Activated naive CD8-positive, alpha-beta T cell treated with anti-CD3 and anti-CD28 coated beads, Interleukin-2, amount 10 ng/mL, durations not matched to agents 7 days and 5 days (primary cell): ENCODE data around the gene CHN2. TPM values are rescaled to one million over a fixed set of nuclear protein-coding genes. Genes with fewer than 3 reads are reported as not detected.
A peak's percentile ranks its signal among the peaks of the same experiment; 100 is the strongest.

Source experiments
- ATAC-seq: fragments of 150-1000 bp; cut with Tn5 transposase; one replicate; pipeline ENCODE4 v1.10.0; 2021; ENCODE audit warnings: low read depth, moderate library complexity
- POLR2A ChIA-PET: fragments of 350-600 bp; sonication (Branson Sonifier 250); formaldehyde crosslinking; loops from one replicate; lab custom pipeline; 2021; ENCODE audit warnings: antibody characterized with exemption; lab: Charles Lee
- DNase-seq: peaks from one replicate; pipeline ENCODE4 v3.0.0; 2021
- H3K27ac Mint-ChIP-seq: one replicate; pipeline ENCODE4 v1.8.0; 2022; ENCODE audit warnings: mild to moderate bottlenecking, mixed read lengths
- H3K27me3 Mint-ChIP-seq: one replicate; pipeline ENCODE4 v1.8.0; 2022; ENCODE audit warnings: mild to moderate bottlenecking, moderate library complexity, mixed read lengths
- H3K36me3 Mint-ChIP-seq: one replicate; pipeline ENCODE4 v1.8.0; 2021; ENCODE audit warnings: mild to moderate bottlenecking, mixed read lengths
- H3K4me1 Mint-ChIP-seq: one replicate; pipeline ENCODE4 v1.8.0; 2021; ENCODE audit warnings: mixed read lengths
- H3K4me3 Mint-ChIP-seq: one replicate; pipeline ENCODE4 v1.8.0; 2022; ENCODE audit warnings: mild to moderate bottlenecking, moderate library complexity, mixed read lengths
- H3K9me3 Mint-ChIP-seq: one replicate; pipeline ENCODE4 v1.8.0; 2021; ENCODE audit warnings: mixed read lengths
- total RNA-seq, 2 experiments: library from RNA; stranded (reverse); gene quantifications; one replicate each; pipeline ENCODE4 v1.2.3, GENCODE V29; 2021

Gene CHN2
- total RNA-seq, 2 experiments from 2014 or later = 6.5 to 7.2 TPM

DNA sequence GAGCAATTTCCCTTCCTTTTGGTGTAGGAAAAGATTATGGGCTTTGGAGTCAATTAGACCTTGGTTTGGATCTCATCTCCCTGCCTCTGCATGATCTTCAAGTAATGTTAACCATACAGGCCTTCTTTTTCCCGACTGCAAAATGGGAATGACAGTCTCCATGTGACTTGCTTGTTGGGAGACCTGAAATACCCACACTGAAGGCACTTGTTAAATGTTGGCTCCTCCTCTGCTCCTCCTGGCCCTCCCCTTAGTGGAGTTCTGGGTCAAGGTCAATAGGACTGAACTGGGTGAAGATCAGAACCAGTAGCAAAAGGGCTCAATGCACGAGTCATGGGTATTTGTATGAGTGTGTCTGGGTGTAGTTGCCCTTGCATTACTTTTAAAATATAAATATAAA, 189.7 kb downstream of the CHN2 start:
- Mint-ChIP-seq H3K4me1 (no peaks in the 10 kb centered on the region), H3K27me3 (peaks cover 8% of the 10 kb centered on the region), H3K4me3 (no peak overlapping the region), H3K9me3 (no peaks in the 10 kb centered on the region), H3K36me3 (no peaks in the 10 kb centered on the region), H3K27ac (no peak overlapping the region)
- POLR2A ChIA-PET = no interaction called here
- ATAC-seq (no peak), DNase-seq (no peak)

DNA sequence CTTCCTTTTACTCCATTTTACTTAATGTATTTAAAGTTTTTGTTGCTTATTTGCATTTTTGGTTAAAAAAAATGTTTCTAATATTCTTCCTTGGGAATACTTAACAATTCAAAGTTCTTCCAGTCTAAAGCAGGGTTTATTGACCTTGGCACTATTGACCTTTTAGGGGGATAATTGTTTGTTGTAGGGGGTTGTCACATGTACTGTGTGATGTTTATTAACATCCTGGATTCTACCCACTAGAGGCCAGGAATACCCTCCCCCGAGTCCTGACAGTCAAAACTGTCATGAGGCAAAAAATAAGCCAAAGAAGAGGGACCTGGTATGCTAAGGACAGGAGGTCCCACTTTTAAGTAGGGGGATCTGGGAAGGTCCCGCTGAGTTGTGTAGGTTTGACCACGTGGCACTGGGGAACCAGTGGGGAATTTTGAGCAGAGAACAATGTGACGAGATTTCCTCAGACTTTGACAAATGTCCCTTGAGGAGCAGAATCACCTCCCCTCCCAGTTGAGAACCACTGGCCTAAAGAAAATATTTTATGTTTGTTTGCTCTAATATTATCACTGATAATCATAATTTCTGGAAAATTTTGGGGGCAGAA, 190.7 kb downstream of the CHN2 start:
- no peak overlapping the region for H3K27ac Mint-ChIP-seq
- H3K4me3 Mint-ChIP-seq = no peak overlapping the region
- ATAC-seq (no peak), DNase-seq (no peak)
- H3K9me3 Mint-ChIP-seq = no peaks in the 10 kb centered on the region
- no peaks in the 10 kb centered on the region for H3K36me3 Mint-ChIP-seq
- H3K27me3 Mint-ChIP-seq = peaks cover 4% of the 10 kb centered on the region
- no peaks in the 10 kb centered on the region for H3K4me1 Mint-ChIP-seq
- POLR2A ChIA-PET = no interaction called here

DNA sequence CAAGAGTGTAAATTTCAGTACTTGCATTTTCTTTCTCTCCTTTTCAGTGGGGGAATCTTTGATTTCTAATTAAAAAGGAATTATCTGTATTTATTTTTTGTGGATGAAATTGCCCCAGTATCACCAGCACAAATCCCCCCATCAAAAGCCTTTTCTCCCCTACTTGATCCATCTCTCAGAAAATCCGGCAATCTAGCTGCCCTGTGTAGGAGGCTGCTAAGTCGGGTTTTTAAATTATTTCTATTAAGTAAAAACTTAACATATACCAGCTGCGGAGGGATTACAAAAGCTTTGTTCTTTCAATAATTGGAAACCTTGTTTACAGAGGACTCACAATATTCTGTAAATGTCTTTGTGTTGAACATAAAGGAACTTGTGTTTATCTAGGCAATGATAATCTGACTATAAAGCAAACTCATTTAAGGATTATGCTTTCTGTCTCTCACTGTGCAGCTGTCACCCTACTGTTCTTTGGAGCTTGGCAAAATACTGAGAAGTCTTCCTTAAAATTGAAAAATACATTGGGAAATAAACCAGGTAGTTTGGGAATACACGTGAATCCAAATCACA, 191.7 kb downstream of the CHN2 start:
- POLR2A ChIA-PET = no interaction called here
- Mint-ChIP-seq H3K27ac (no peak overlapping the region), H3K36me3 (no peaks in the 10 kb centered on the region), H3K9me3 (no peaks in the 10 kb centered on the region), H3K27me3 (no peaks in the 10 kb centered on the region), H3K4me1 (no peaks in the 10 kb centered on the region), H3K4me3 (no peak overlapping the region)
- no peak for DNase-seq
- ATAC-seq = no peak

DNA sequence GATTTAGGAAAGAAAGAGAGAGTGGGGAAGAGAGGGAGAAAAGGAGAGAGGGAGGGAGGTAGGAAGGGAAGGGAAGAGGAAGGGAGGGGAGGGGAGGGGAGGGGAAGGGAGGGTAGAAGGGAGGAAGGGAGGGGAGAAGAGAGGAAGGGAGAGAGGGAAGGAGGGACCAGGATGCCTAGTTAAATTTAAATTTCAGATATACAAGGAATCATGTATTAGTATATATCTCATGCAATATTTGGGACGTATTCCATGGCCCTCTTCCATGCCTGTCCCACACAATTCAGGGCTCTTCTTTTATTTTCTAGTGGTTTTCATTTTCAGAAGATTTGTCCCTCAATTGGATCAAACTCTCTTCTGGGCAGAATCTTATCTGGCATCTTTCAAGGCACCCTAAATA, 196.7 kb downstream of the CHN2 start:
- Mint-ChIP-seq H3K4me1 (no peaks in the 10 kb centered on the region), H3K36me3 (no peaks in the 10 kb centered on the region), H3K9me3 (no peaks in the 10 kb centered on the region), H3K27ac (no peak overlapping the region), H3K27me3 (peaks cover 14% of the 10 kb centered on the region), H3K4me3 (no peak overlapping the region)
- DNase-seq (no peak), ATAC-seq (no peak)
- POLR2A ChIA-PET = no interaction called here

DNA sequence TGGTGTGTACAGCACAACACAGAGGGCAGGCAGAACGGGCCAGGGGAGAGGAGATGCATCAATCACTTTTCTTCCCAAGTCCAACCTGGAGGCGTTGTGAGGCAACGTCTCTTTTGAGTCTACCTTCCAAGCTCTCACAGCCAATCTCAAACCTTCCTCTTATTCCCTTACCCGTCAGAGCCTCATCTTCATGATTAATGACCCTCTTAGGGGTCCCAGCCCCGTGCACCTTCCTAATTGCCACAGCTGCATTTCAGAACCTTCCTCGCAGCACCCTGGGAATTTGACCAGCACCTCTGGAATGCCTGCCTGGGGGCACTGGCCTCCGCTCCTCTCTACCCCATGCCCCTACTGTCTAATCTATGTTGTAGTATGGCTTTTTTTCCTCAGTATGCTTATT, 199.7 kb downstream of the CHN2 start:
- Mint-ChIP-seq H3K27me3 (peaks cover 16% of the 10 kb centered on the region), H3K9me3 (no peaks in the 10 kb centered on the region), H3K36me3 (no peaks in the 10 kb centered on the region), H3K4me1 (peaks cover 3% of the 10 kb centered on the region), H3K4me3 (no peak overlapping the region), H3K27ac (no peak overlapping the region)
- ATAC-seq = no peak
- POLR2A ChIA-PET = no interaction called here
- no peak for DNase-seq

DNA sequence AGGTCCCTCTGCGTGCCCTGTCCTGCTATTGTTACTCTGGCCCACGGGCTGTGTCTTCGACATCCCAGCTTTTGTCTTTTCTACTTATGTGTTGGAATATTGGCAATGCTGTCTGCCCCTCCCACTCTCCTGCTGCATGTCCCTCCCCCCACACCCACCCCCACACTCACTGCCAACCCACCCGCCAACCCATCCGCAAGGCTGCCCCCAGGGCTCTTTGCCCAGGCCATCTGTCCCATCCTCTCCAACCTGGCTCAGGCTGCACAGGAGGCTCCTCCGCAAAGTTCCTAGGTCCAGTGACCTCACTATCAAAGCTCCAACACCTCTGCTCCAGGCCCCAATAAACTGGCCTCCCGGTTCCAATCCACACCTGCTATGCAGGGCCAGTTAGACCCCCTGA, 202.0 kb downstream of the CHN2 start:
- Mint-ChIP-seq H3K9me3 (no peaks in the 10 kb centered on the region), H3K27ac (no peak overlapping the region), H3K36me3 (no peaks in the 10 kb centered on the region), H3K4me1 (peaks cover 3% of the 10 kb centered on the region), H3K4me3 (no peak overlapping the region), H3K27me3 (peaks cover 15% of the 10 kb centered on the region)
- ATAC-seq (no peak), DNase-seq (no peak)
- POLR2A ChIA-PET = no interaction called here

DNA sequence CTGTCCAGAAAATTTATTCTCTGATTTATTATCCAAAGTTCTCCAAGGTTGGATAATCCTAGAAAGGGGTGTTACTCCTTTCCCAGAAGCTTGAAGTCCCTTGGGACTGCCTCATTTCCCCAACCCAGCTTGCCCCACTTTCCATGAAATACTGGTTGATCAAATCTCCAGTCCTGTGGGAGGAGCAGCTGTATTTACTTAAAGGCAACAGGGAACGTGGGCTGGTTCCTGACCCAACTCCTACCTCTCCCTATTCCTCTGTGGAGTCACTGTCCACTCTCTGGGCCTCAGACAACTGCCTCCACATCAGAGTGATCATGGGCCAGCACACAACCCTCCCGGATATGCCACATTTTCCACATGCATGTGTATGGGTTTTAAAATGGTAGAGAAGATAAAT, 202.8 kb downstream of the CHN2 start:
- Mint-ChIP-seq H3K27ac (no peak overlapping the region), H3K36me3 (no peaks in the 10 kb centered on the region), H3K27me3 (peaks cover 14% of the 10 kb centered on the region), H3K4me1 (peaks cover 3% of the 10 kb centered on the region), H3K9me3 (no peaks in the 10 kb centered on the region), H3K4me3 (no peak overlapping the region)
- POLR2A ChIA-PET = no interaction called here
- ATAC-seq = no peak
- no peak for DNase-seq

DNA sequence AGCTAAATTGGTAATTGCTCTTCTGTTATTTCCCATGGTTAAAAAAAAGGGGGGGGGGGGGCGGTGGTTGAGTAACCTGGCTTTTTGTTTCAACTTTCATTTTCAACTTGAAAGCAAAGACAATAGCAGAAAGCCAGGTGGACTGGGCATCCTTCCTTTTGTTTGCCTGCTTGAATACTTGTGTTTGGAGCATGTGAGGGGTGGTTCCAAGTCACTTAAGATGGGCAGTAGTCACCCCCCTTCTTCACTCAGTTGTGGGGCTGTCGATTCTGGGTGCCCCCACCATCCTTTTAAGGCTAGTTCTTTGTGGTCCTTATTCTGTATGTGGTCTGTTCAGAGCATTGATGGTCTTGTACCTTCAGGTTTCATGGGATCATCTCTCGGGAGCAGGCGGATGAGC, 203.4 kb downstream of the CHN2 start:
- Mint-ChIP-seq H3K4me1 (peaks cover 3% of the 10 kb centered on the region), H3K27ac (no peak overlapping the region)

DNA sequence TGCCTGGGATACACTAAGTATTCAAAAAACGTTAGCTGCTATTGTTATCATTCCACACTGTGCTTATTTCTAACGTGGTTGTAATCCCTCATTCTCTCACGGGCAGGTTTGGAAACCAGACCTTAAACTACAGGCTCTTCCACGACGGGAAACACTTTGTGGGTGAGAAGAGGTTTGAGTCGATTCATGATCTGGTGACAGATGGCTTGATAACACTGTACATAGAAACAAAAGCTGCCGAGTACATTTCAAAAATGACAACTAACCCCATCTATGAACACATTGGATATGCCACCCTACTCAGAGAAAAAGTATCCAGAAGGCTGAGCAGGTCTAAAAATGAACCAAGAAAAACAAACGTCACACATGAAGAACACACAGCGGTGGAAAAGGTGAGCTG, 205.9 kb downstream of the CHN2 start:
- ATAC-seq (no peak), DNase-seq (no peak)
- peaks cover 3% of the 10 kb centered on the region for H3K4me1 Mint-ChIP-seq
- peaks cover 2% of the 10 kb centered on the region for H3K27me3 Mint-ChIP-seq
- H3K9me3 Mint-ChIP-seq = no peaks in the 10 kb centered on the region
- no peak overlapping the region for H3K4me3 Mint-ChIP-seq
- no peak overlapping the region for H3K27ac Mint-ChIP-seq
- H3K36me3 Mint-ChIP-seq = no peaks in the 10 kb centered on the region
- POLR2A ChIA-PET = no interaction called here

More for the DNA sequence above, 203.4 kb downstream of the CHN2 start:
- no peaks in the 10 kb centered on the region for H3K36me3 Mint-ChIP-seq
- H3K27me3 Mint-ChIP-seq = peaks cover 14% of the 10 kb centered on the region
- DNase-seq (no peak), ATAC-seq (no peak)
- no peaks in the 10 kb centered on the region for H3K9me3 Mint-ChIP-seq
- no peak overlapping the region for H3K4me3 Mint-ChIP-seq
- POLR2A ChIA-PET = no interaction called here

DNA sequence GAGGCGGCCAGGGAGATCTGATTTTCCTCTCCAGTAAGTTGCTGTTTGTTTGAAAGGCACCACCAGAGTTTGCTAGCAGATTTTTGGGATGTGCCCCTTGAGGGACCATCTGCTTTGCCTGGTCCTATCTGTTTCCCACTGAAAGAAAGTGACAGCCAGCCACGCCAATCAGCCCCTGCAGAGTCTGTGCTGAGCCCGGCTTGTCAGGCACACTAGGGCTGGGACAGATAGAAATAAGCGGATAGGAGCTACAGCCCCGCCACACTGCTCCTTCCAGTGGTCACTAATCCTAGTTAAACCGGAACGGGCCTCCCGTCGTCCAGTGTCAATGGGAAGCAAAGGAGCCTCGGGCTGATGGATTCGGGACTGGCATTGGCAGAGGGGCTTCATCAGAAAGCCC, 207.2 kb downstream of the CHN2 start:
- no peak for DNase-seq
- no peaks in the 10 kb centered on the region for H3K9me3 Mint-ChIP-seq
- POLR2A ChIA-PET = no interaction called here
- no peak overlapping the region for H3K4me3 Mint-ChIP-seq
- no peak overlapping the region for H3K27ac Mint-ChIP-seq
- peaks cover 3% of the 10 kb centered on the region for H3K4me1 Mint-ChIP-seq
- H3K27me3 Mint-ChIP-seq = peaks cover under 1% of the 10 kb centered on the region
- no peaks in the 10 kb centered on the region for H3K36me3 Mint-ChIP-seq
- no peak for ATAC-seq

DNA sequence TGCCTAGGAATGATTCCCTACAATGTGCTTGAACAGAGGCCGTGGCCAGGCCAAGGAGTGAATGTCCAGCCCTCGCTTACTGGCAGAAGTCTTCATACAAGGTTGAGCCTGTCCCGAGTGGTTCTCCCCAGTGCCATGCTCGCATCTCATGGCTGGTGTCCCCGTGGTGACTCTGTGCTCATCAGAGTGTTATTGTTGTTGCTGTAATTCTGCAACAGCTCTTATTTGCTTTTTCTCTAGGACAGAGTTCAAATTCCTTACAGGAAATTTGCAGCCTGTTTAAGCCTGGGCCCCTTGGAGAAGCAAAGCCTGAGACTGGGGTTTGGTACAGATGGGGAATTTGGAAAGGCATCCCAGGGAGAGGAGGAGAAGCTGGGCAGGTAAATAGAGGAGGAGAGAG, 211.3 kb downstream of the CHN2 start:
- no peak overlapping the region for H3K27ac Mint-ChIP-seq
- DNase-seq (no peak), ATAC-seq (no peak)
- peaks cover 17% of the 10 kb centered on the region for H3K27me3 Mint-ChIP-seq
- H3K4me3 Mint-ChIP-seq = no peak overlapping the region
- H3K36me3 Mint-ChIP-seq = no peaks in the 10 kb centered on the region
- POLR2A ChIA-PET = no interaction called here
- H3K4me1 Mint-ChIP-seq = no peaks in the 10 kb centered on the region
- no peaks in the 10 kb centered on the region for H3K9me3 Mint-ChIP-seq

DNA sequence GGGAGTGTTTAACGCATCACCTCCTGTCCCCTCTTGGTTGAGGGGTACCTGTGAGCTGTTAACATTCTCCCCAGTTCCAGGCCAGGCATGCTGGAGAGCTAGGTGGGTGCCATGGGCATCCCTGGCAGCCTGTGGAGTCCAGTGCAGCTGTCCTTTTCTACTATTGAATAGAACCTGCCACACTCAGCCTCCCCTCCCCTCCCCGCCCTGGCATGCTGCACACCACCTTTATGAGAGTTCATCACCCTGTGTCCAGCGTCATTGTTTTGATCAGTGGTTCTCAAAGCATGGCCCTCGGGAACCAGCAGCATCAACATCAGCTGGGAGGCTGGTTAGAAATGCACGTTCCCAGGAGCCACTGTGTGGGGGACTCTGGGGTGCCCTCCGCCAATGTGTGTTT, 211.8 kb downstream of the CHN2 start:
- no peaks in the 10 kb centered on the region for H3K36me3 Mint-ChIP-seq
- H3K27me3 Mint-ChIP-seq = peaks cover 19% of the 10 kb centered on the region
- POLR2A ChIA-PET = no interaction called here
- H3K4me3 Mint-ChIP-seq = no peak overlapping the region
- ATAC-seq = no peak
- H3K27ac Mint-ChIP-seq = no peak overlapping the region
- DNase-seq = no peak
- no peaks in the 10 kb centered on the region for H3K9me3 Mint-ChIP-seq
- no peaks in the 10 kb centered on the region for H3K4me1 Mint-ChIP-seq

DNA sequence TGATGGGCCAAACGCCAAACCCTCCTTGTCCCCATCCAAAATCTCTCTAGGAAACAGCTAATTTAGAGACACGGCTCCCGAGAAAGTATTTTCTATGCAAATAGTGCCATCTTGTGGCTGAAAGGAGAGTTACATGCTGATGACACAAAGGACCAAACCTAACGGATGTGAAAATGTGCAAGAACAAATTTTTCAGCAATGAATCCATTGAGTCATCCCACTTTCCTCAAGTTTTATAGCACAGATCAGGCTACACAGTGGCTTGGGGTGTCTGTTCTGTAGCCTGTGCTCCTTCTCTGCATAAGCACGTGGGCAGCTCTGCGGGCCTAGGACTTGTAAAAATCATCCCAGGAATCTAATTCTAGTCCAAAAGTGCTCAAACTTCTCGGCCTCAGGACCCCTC, 214.3 kb downstream of the CHN2 start:
- Mint-ChIP-seq H3K27me3 (peaks cover 20% of the 10 kb centered on the region), H3K9me3 (no peaks in the 10 kb centered on the region), H3K36me3 (no peaks in the 10 kb centered on the region), H3K4me1 (no peaks in the 10 kb centered on the region), H3K4me3 (no peak overlapping the region), H3K27ac (no peak overlapping the region)
- POLR2A ChIA-PET = interaction anchor here (0.8 kb wide), 1 partner anchor 487 kb away, joined by 3 read pairs; no protein-coding TSS in a partner anchor
- ATAC-seq (peak; percentile 39), DNase-seq (no peak)

DNA sequence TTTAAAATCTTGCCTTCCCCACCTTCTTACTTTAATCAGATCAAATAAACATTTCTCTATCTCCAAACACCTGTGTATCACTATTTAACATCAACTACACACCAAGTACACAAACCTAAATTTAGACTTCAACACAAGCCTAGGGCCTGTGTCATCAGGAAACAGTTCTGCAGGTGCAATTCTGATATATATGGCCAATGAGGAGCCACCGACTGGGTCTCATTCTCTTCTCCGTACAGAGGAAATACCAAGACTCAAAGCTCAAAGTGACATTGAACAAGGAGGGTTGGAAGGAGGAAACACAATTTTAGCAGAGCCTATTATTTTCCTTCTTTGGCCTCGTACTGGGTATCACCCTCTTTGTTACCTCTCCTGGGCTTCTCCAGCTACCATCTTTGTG, 216.4 kb downstream of the CHN2 start:
- Mint-ChIP-seq H3K27me3 (peaks cover 20% of the 10 kb centered on the region), H3K36me3 (no peaks in the 10 kb centered on the region), H3K9me3 (no peaks in the 10 kb centered on the region), H3K4me3 (no peak overlapping the region), H3K27ac (no peak overlapping the region), H3K4me1 (no peaks in the 10 kb centered on the region)
- POLR2A ChIA-PET = no interaction called here
- ATAC-seq = no peak
- no peak for DNase-seq
